ENCODE measurements around the gene PAX4.

Gene PAX4

DNA sequence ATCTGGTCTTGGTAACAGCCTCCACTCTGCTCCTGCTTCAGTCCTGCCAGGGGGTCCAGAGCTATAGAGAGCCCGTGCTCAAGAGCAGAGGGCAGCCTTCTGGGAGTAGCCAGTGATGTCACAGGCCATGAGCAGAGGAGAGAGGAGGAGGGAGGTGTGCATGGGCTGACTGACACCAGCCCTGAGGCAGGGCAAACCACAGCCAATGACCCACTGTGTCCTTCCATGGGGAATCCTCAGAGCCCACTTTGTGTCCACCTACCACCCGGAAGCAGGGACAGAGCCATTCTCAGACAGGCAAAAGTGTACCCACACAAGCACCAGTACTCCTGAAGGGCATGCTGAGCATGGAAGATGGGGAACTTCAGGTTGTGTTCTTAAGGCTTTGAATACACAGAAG is at the start of gene PAX4:
Gene PAX4, minus strand, starts transcription at position 101 of the 400 bp plus-strand sequence. CDS start 2,214 bp downstream, outside the sequence.
- no peak for DNase-seq (ENCODE audit: low read depth)

DNA sequence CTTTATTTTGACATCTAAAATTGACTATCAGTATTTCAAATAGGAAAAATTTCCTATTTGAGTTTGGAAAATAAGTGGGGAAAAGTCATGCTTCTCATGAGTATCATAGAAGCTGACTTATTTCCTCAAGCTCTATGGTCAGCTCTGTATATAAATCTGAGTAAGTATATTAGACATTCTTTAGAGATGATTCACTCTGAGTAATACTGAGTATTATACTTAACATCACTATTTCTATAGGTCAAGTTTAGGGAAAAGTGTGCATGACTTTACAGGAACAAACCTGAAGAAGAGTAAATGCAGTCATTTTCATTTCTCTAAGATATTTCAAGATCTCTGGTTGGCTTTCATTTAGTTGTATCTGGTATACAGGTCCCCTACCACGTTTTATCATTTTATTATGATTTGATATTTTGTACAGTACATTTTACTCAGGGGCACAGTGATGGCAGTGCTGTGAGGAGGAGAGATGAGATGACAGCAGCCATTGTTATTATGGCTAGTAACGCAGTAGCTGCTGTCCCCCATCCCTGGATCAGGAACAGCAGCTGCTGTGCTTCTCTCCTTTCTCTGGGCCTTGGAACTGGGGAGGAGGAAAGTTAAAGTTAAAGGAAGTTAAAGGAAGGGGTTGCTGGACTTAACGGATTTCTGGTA is 49.2 kb upstream of the PAX4 start:
- no peak for DNase-seq (ENCODE audit: low read depth)

DNA sequence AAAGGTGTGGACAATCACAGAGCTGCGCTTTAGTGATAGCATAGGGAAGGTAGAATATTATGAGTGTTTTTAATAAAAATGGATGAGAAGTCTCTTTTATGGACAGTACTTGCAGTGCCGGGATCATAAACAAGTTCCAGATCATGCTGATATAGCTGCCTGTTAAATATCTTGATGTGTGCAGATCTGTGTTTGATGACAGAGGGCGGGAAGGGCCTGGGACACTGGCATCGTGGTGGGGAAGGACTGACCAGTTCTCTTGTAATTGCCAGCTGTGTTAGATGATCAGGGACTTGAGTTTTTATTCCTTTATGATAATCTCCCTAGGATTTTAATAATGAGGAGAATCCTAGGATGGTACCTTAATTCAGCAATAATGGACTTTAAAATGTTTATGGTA is 48.7 kb upstream of the PAX4 start:
- no peak for DNase-seq (ENCODE audit: low read depth)

- no peak for DNase-seq (ENCODE audit: low read depth)
Measured at GRCh38 chr7:127665922-127666321, 48.0 kb upstream of the PAX4 start.

DNA sequence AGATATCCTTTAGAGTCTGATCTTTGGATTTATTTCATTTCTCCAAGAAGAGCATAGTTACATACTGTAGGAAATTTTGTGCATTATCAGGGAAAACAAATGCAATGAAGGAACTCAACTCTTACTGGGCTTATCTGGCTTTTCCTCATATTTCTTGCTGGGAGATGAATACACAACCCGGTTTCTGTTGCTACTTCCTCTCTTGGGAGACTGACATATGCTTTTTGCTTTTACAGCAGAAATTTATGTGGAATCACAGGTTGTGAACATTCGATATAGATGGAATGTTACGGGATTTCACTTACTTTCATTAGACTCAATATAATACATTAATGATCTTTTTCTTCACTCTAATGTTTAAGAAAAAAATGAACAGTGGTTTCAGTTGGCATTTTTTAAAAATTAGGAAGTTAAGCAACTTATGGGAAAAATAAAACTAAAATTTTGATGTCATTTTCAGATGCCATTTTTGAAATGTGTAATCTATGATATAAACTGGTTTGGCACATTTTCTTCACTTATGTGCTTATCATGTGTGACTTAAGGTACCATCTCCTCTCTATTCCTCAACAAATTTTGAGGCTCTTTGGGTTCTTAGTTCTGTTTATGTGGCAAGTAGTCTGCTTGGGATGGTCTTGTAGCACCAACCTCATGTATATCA is 41.2 kb upstream of the PAX4 start:
- no peak for DNase-seq (ENCODE audit: low read depth)

DNA sequence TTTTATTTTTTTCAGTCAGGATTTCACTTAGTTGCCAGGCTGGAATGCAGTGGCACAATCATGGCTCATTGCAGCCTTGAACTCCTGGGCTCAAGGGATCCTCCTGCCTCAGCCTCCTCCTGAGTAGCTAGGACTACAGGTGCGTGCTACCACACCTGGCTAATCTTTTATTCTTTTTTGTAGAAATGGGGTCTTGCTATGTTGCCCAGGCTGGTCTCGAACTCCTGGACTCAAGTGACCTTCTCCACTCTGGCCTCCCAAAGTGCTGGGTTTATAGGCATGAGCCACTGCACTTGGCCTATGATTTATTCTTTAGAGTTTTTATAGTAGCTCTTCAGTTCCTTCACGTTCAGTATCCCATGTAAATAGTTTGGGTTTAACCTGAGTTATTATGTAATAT is 39.6 kb upstream of the PAX4 start:
- DNase-seq (ENCODE audit: low read depth), result no peak

DNA sequence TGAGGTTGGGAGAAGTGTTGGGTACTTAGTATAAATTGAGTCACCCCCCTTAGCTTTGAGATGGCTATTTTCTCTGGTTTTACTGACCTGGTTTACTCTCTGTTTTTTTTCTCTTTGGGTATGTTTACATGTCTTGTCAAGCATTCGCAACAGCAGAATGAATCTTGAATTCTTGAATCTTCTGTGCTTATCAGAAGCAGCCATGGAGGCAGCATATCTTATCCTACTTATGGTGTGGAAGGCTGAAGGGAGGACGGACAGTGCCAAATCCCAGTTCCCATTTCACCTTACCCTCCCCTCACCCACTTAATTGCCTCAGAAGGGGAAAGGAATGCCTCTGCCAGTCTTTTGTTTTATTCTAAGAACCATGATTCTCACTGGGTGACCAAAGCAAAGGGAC is 37.8 kb upstream of the PAX4 start:
- no peak for DNase-seq (ENCODE audit: low read depth)

GRCh38 chr7:127654404-127655394 is 36.8 kb upstream of the PAX4 start:
- DNase-seq (ENCODE audit: low read depth), result no peak

GRCh38 chr7:127653396-127653795 is 35.5 kb upstream of the PAX4 start:
- DNase-seq (ENCODE audit: low read depth), result no peak

DNA sequence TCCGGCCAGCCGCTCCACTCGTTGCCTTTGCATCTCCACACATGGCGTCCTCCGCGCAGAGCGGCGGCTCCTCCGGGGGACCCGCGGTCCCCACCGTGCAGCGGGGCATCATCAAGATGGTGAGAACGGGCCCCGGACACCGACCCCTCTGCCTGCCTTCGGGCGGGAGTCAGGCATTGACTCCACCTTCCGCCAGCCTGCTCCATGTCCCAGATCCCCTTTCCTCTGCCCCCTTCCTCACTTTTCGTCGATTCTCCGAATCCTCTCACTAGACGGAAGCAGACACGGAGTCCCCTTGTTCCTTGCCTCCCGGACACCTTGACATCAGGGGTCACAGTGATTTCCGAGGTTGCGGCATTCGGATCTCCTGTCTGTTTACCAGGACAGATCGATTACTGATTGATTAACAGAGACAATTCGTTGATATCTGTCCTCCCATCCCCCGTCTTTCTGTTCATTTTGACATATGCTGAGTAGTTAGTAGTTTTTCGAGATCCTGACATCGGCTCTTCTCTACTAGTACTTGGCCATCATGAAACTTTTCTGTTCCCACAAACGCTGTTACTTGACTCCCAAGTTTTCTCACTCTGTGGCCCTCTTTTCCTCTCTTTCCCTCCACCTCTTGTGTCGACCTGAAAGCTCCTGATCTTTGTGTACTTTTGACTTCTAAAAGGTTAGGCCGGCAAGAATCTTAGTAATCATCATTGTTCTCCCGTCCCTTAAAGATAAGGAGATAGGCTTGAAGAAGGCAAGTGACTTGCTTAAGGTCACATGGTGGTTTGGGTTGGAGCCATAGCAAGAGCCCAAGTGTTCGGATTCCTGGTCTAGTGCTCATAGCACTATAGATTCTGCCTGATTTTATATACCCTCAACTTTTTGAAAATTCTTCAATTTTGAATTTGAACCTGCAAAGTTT is 34.6 kb upstream of the PAX4 start:
- DNase-seq (ENCODE audit: low read depth), result no peak

DNA sequence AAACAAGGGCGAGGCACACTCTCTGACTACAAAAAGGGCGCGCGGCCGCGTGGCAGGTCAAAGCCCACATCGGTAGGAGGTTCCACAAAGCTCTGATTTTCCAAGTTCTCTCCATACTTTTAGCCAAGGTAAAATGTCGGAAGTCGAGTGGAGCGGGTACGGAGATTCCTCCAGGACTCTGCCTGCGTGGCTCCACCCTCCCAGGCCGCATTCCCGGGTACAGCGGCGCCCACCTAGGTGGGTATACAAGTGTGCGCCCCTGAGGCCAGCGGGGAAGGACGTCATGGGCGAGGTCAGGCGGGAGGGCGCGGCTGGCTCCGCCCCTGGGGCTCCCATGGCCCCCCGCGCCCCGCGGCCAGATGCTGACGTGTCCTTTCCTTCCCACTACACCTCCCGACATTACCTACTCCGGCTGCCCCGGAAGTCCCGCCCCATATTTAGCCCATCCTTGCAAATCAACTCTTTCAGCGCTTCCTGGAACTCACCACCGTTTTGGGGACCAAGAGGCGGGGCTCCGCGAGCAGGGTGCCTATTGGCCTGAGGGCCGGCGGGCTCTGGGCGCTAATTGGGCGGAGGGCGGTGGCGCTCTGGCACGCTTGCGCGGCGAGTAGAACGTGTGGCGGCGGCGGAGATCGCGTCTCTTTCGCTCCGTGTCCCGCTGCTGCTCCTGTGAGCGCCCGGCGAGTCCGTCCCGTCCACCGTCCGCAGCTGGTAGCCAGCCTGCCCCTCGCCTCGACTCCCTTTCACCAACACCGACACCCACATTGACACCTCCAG is 33.8 kb upstream of the PAX4 start, which contains the start of gene SND1:
Gene SND1, plus strand, starts transcription at position 639 of the 777 bp plus-strand sequence. CDS start 180 bp downstream, outside the sequence.
- peak; percentile 98 for DNase-seq (ENCODE audit: low read depth)

- no peak for DNase-seq (ENCODE audit: low read depth)
Measured at GRCh38 chr7:127650847-127651555, 33.1 kb upstream of the PAX4 start.

DNA sequence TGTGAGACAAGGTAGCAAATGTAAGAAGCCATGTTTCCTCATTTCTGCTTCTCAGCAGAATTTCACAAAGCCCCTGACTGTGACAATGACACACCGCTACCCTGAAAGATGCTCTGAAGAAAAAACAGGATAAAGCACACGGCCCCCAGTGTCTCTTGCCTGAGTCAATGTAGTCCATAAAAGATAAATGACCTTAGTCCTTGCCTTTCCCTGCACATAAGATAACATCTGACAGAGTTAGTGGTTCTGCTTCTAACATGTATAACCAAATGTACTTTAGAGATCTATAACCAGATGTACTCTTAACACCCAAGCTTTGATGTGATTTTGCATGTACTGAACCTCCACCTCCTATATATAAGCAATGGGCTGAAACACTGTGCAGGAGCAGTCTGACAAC is 31.0 kb upstream of the PAX4 start:
- no peak for DNase-seq (ENCODE audit: low read depth)

DNA sequence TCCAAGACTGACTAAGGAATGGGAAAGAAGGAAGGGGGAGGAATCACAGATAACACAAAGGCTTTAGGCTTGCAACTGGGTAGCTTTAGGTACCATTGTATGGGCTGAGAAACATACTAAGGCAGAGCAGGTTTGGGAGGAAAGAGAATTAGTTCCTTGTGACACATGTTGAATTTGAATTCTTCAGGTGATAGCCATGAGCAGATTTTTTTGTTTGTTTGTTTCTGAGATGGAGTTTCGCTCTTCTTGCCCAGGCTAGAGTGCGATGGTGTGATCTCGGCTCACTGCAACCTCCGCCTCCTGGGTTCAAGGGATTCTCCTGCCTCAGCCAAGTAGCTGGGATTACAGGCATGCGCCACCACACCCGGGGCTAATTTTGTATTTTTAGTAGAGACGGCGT is 29.7 kb upstream of the PAX4 start:
- no peak for DNase-seq (ENCODE audit: low read depth)

- DNase-seq (ENCODE audit: low read depth), result no peak
Measured at GRCh38 chr7:127644484-127644883, 26.5 kb upstream of the PAX4 start.

- DNase-seq (ENCODE audit: low read depth), result no peak
Measured at GRCh38 chr7:127638197-127638596, 20.3 kb upstream of the PAX4 start.

DNA sequence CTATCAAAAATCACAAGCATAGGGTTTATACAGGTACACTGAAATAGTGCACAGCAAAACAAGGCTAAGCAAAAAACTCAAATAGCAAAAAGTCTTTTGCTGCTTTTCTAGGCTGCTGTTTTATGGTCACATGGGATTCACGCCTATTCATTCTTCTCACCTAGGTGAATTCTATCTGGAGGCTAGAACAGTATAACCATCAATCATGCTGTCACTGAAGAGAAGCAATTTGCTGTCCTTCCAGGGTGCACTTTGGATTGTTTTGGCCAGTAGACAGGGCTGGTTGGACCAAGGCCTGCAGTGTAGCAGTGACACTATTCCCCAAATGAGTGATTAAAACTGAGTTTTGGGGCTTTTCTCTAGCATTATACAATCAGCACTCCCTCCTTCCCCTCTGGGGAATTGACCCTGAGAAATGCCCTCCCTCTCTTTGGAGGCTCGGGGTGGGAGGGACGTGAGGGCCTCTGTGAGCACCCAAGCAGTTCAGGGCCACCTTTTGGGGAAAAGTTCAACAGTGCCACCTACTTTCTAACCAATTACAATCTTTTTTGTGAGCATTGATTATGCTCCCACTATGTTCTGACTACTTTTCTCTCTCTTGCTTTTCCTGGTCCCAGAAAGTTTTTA is 17.8 kb upstream of the PAX4 start:
- no peak for DNase-seq (ENCODE audit: low read depth)

- DNase-seq (ENCODE audit: low read depth), result no peak
Measured at GRCh38 chr7:127632276-127632910, 14.5 kb upstream of the PAX4 start.

DNA sequence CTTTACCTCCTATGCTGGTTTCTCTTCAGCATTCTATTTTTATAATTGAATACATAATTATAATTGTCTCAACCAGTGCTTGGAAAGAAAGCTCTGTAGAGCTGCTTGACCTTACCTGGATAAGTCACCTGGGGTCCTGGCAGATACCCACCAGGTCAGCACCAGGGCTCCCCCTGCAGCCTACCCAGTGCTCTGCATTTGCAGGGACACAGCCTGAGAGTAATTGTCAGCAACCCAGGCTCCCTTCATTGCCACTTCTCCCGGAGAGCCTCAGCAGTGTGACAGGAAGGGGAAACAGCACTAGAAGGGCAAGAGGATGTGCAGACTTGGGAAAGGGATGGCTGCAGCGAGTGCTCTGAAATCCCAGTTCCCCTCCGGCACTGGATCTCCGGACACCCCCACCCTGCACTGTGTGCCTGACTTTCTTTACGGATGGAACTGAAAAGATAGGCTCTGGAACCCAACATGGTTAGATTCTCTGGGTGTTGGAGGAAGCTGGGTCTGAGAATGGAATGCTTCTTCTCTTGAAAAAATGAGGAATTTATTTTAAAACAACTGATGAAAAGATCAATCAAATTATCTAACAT is 11.4 kb upstream of the PAX4 start:
- DNase-seq (ENCODE audit: low read depth), result no peak
